ENCODE data around the gene HRC. TPM values are rescaled to one million over a fixed set of nuclear protein-coding genes. Genes with fewer than 3 reads are reported as not detected.

HRC gene
- total RNA-seq, 1 experiment from 2014 or later, result 0.13 TPM

DNA sequence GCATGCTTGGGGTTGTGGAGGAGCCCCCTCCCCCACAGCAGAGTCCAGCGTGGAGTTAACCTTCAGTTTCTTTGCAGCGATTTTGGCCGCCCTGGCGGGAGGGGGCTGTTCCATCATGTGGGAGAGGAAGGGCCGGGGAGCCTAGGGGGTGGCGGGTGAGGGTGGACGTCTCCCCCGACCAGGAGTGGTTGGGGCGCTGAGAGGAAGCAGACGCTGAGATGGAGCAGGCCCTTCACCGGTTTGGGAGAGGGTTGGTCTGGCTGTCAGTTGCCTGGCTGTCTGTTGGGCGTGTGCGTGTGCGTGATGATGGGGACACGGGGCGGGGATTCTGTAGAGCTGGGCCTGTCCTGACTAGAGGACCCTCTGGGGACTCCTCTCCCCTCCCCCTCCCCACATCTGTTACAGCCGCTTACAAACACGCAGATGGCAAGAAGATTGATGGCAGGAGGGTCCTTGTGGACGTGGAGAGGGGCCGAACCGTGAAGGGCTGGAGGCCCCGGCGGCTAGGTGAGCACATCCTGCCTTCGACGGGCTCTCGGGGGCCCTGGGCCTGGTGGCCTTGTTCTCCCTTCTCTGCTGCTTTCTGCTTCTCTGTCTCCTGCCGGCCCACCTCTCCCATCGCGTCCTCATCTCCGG lies 50.8 kb downstream of the HRC start:
- TF ChIP-seq SIN3A (IDR thresholded peaks at IDR 0.05; ENCODE audit: borderline replicate concordance, insufficient read depth, low read depth, low read length) (no peak), TCF7L2 (IDR thresholded peaks at IDR 0.05; ENCODE audit: low read depth, low read length) (no peak), POLR2AphosphoS5 (IDR thresholded peaks at IDR 0.05; ENCODE audit: low read depth, low read length) (no peak)
- TF ChIP-seq, protein P1, sequence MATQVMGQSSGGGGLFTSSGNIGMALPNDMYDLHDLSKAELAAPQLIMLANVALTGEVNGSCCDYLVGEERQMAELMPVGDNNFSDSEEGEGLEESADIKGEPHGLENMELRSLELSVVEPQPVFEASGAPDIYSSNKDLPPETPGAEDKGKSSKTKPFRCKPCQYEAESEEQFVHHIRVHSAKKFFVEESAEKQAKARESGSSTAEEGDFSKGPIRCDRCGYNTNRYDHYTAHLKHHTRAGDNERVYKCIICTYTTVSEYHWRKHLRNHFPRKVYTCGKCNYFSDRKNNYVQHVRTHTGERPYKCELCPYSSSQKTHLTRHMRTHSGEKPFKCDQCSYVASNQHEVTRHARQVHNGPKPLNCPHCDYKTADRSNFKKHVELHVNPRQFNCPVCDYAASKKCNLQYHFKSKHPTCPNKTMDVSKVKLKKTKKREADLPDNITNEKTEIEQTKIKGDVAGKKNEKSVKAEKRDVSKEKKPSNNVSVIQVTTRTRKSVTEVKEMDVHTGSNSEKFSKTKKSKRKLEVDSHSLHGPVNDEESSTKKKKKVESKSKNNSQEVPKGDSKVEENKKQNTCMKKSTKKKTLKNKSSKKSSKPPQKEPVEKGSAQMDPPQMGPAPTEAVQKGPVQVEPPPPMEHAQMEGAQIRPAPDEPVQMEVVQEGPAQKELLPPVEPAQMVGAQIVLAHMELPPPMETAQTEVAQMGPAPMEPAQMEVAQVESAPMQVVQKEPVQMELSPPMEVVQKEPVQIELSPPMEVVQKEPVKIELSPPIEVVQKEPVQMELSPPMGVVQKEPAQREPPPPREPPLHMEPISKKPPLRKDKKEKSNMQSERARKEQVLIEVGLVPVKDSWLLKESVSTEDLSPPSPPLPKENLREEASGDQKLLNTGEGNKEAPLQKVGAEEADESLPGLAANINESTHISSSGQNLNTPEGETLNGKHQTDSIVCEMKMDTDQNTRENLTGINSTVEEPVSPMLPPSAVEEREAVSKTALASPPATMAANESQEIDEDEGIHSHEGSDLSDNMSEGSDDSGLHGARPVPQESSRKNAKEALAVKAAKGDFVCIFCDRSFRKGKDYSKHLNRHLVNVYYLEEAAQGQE (IDR thresholded peaks at IDR 0.05; ENCODE audit: insufficient read depth in 1 of 2, low read depth in 2 of 2, low read length in 1 of 2), result no peak
- TF ChIP-seq, protein P2, sequence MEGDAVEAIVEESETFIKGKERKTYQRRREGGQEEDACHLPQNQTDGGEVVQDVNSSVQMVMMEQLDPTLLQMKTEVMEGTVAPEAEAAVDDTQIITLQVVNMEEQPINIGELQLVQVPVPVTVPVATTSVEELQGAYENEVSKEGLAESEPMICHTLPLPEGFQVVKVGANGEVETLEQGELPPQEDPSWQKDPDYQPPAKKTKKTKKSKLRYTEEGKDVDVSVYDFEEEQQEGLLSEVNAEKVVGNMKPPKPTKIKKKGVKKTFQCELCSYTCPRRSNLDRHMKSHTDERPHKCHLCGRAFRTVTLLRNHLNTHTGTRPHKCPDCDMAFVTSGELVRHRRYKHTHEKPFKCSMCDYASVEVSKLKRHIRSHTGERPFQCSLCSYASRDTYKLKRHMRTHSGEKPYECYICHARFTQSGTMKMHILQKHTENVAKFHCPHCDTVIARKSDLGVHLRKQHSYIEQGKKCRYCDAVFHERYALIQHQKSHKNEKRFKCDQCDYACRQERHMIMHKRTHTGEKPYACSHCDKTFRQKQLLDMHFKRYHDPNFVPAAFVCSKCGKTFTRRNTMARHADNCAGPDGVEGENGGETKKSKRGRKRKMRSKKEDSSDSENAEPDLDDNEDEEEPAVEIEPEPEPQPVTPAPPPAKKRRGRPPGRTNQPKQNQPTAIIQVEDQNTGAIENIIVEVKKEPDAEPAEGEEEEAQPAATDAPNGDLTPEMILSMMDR (IDR thresholded peaks at IDR 0.05), result no peak
- H3K9me3 ChIP-seq (ENCODE audit: control insufficient read depth, insufficient read depth, low read depth, low read length), result no peaks in the 10 kb centered on the region
- H3K27ac ChIP-seq (ENCODE audit: low read length), result no peak overlapping the region
- ATAC-seq (no peak), DNase-seq (ENCODE audit: low read depth, low spot score) (no peak)
- ChIA-PET POLR2A (no interaction called here), CTCF (no interaction called here)
- no peaks in the 10 kb centered on the region for H3K27me3 ChIP-seq (ENCODE audit: control insufficient read depth, insufficient read depth, low read length)
- intact Hi-C loops (cut with micrococcal nuclease; ENCODE audit: unreplicated experiment) (no loop called here), in situ Hi-C loops (cut with HindIII; ENCODE audit: low pct_unique_long_range_greater_than_20kb, low sequenced_read_pairs) (no loop called here)
- BruUV-seq (replicated peaks), result no TSS peak
- no peak overlapping the region for H3K4me3 ChIP-seq (ENCODE audit: low read depth in 2 of 2, low read length in 2 of 2)
- peaks cover 3% of the 10 kb centered on the region; the same call in 1 of the 2 replicates for H3K36me3 ChIP-seq (ENCODE audit: control insufficient read depth, insufficient read depth, low read length)
- no peaks in the 10 kb centered on the region for H3K4me1 ChIP-seq (ENCODE audit: control insufficient read depth, insufficient read depth, low read length)

DNA sequence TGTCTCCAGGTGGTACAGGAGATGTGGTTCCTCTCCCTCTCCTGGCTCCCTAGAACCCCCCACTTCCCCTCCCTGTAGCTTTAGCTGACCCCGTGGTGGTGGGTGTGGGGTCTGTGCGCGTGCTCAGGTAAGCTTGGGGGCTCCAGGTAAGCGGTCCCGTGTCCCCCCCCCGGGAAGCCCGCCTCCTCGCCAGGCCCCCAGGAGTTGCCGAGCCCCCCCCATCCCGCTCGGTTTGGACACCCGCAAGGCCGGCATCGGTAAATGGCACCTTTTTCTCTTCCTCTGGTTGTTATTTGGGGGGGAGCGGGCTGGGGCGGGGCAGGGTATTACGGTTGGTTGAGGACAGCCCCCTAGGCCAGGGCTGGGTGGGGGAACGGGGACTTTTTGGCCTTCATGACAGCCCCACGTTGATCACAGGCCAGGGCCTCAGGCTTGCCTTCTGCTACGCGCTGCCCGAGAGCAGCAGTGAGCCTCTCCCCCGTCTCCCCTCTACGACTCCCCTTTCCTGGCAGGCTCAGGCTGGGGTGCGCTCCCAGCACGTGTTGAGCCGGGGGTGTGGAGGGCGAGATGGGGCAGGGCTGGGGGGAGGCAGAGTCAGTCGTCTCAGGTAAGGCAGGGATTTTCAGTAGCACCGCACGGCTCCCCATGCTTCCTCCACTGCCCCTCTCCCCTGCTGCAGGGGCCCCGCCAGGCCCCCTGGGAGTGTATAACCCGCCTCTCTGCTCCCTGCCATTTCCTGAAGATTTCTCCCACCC lies 51.7 kb downstream of the HRC start:
- Histone ChIP-seq H3K9me3 (ENCODE audit: control insufficient read depth, insufficient read depth, low read depth, low read length) (no peaks in the 10 kb centered on the region), H3K4me3 (ENCODE audit: low read depth in 2 of 2, low read length in 2 of 2) (no peak overlapping the region), H3K27ac (ENCODE audit: low read length) (no peak overlapping the region), H3K27me3 (ENCODE audit: control insufficient read depth, insufficient read depth, low read length) (no peaks in the 10 kb centered on the region), H3K4me1 (ENCODE audit: control insufficient read depth, insufficient read depth, low read length) (no peaks in the 10 kb centered on the region), H3K36me3 (ENCODE audit: control insufficient read depth, insufficient read depth, low read length) (peaks cover 11% of the 10 kb centered on the region)
- no TSS peak for BruUV-seq (replicated peaks)
- in situ Hi-C loops (cut with HindIII; ENCODE audit: low pct_unique_long_range_greater_than_20kb, low sequenced_read_pairs) (no loop called here), intact Hi-C loops (cut with micrococcal nuclease; ENCODE audit: unreplicated experiment) (no loop called here)
- POLR2A ChIA-PET, result no interaction called here
- ATAC-seq (no peak), DNase-seq (ENCODE audit: low read depth, low spot score) (no peak)
- TF ChIP-seq, protein P1 (IDR thresholded peaks at IDR 0.05; ENCODE audit: insufficient read depth in 1 of 2, low read depth in 2 of 2, low read length in 1 of 2), result no peak
- TF ChIP-seq TCF7L2 (IDR thresholded peaks at IDR 0.05; ENCODE audit: low read depth, low read length), result no peak
- TF ChIP-seq, protein P2 (IDR thresholded peaks at IDR 0.05), result no peak
- no peak for TF ChIP-seq POLR2AphosphoS5 (IDR thresholded peaks at IDR 0.05; ENCODE audit: low read depth, low read length)
- no peak for TF ChIP-seq SIN3A (IDR thresholded peaks at IDR 0.05; ENCODE audit: borderline replicate concordance, insufficient read depth, low read depth, low read length)
- CTCF ChIA-PET, result no interaction called here
